ENCODE data around the gene MALL. TPM values are rescaled to one million over a fixed set of nuclear protein-coding genes. Genes with fewer than 3 reads are reported as not detected.

Gene MALL
- total and polyA plus RNA-seq, 9 of the 15 experiments (the other 6 are each of a cell fraction or from before 2014, with no cell fraction given) = 0.24 TPM; not detected in 8

DNA sequence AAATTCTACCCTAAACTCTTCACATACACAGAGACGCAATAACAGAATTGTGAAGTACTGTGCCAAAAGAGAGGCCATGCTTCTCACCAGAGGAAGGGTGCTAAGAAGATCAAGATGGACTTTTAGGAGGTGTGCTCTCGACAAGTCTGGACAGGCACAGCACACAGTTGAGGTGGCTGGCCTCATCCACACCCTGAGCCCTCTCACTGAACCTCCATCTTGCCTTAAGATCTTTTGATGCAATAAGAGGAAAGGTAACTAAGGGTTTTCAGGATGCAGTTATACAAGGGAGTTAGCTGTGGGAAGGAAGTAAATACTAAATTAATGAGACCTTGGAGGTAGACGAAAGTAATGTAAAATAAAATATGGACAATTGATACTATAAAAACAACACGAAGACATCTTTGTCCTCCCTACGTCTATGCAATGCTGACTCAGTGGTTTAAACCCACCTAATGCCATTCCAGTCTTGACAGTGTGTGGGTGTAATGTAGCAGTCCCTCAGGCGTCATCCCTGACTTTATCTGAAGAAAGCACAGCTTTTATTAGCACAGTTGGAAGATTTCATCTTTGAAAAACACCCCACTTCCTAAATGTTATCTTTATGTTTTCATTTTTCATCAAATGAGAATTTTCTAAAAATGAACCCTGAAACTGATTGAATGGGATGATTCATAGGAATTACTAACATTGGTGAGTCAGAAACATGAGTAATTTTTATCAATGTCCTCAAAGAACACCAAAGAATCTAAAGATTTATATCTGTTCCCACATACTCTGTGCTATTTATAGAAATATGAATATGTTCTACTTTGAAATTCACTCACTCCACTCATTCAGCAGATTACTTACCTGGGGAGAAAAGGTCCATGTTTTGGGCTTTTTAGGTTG lies 34.0 kb upstream of the MALL start:
- ChIA-PET POLR2A (no interaction called here), CTCF (ENCODE audit: low intra/inter-chr PET ratio) (no interaction called here)
- Histone ChIP-seq H2AFZ (ENCODE audit: low read depth, low read length) (no peak overlapping the region), H3K27me3 (ENCODE audit: control insufficient read depth in 2 of 2, insufficient read depth in 2 of 2, low read length in 2 of 2) (no peaks in the 10 kb centered on the region), H3K9me1 (ENCODE audit: control insufficient read depth, insufficient read depth, low read length) (no peaks in the 10 kb centered on the region), H3K27ac (ENCODE audit: extremely low read depth, low read depth, low read length) (no peak overlapping the region), H4K20me1 (replicated peaks; ENCODE audit: control insufficient read depth, insufficient read depth, low read length) (no peaks in the 10 kb centered on the region), H3K36me3 (ENCODE audit: control insufficient read depth, insufficient read depth, low read length) (no peaks in the 10 kb centered on the region), H3K4me1 (replicated peaks in 1 of 2; ENCODE audit: control insufficient read depth in 2 of 2, insufficient read depth in 2 of 2, low read length in 2 of 2) (no peaks in the 10 kb centered on the region), H3K9ac (ENCODE audit: insufficient read depth in 1 of 2, low read depth in 2 of 2, low read length in 2 of 2) (no peak overlapping the region), H3K79me2 (ENCODE audit: control insufficient read depth, insufficient read depth, low read length) (no peaks in the 10 kb centered on the region), H3K9me3 (replicated peaks; ENCODE audit: control insufficient read depth, insufficient read depth, low read depth, low read length) (no peaks in the 10 kb centered on the region), H3K4me2 (ENCODE audit: insufficient read depth, low read length) (no peak overlapping the region), H3K4me3 (no peak overlapping the region)
- BruUV-seq (replicated peaks) = no TSS peak
- 0% methylated on average over 6 of the region's 6 CpGs for WGBS (ENCODE audit: insufficient coverage, low coverage, missing lambda C conversion rate)
- DNase-seq (ENCODE audit: extremely low read depth in 1 of 4, low spot score in 3 of 4) = peak in 1 of 4 experiments; percentile 2
- no peak for FAIRE-seq
- TF ChIP-seq FOXA3 (CRISPR knock-in tag; conservative IDR thresholded peaks at IDR 0.05 in 1 of 2, IDR thresholded peaks at IDR 0.05 in 1 of 2) = no peak
- peak; percentile 22; the same call in 1 of the 2 replicates for TF ChIP-seq CBFA2T2 (conservative IDR thresholded peaks at IDR 0.05)
- TF ChIP-seq, protein P1, sequence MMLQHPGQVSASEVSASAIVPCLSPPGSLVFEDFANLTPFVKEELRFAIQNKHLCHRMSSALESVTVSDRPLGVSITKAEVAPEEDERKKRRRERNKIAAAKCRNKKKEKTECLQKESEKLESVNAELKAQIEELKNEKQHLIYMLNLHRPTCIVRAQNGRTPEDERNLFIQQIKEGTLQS (IDR thresholded peaks at IDR 0.05) = peak; percentile 78
- TF ChIP-seq, protein P1 (CRISPR knock-in tag; conservative IDR thresholded peaks at IDR 0.05) = no peak
- TF ChIP-seq C11orf30 (IDR thresholded peaks at IDR 0.05; ENCODE audit: low read depth) = peak; percentile 60; the same call in 1 of the 2 replicates
- peak; percentile 21; the same call in 1 of the 2 replicates for TF ChIP-seq SMARCA4 (IDR thresholded peaks at IDR 0.05)
- peak; percentile 53; the same call in 1 of the 2 replicates for TF ChIP-seq ARID1B (IDR thresholded peaks at IDR 0.05)
- peak; percentile 46; the same call in 1 of the 2 replicates for TF ChIP-seq MAFK (IDR thresholded peaks at IDR 0.05; ENCODE audit: low read length)
- TF ChIP-seq SLC30A9 (CRISPR knock-in tag; IDR thresholded peaks at IDR 0.05) = no peak
- TF ChIP-seq POLR3G (IDR thresholded peaks at IDR 0.05; ENCODE audit: extremely low read depth, insufficient read length, insufficient replicate concordance) = no peak
- TF ChIP-seq ZNF316 (IDR thresholded peaks at IDR 0.05) = peak; percentile 23; the same call in 1 of the 2 replicates
- TF ChIP-seq NBN (IDR thresholded peaks at IDR 0.05; ENCODE audit: low read depth) = no peak
- TF ChIP-seq SRF (CRISPR knock-in tag; IDR thresholded peaks at IDR 0.05) = no peak
- TF ChIP-seq FOSL1 (tag; conservative IDR thresholded peaks at IDR 0.05) = peak; percentile 95
- no peak for TF ChIP-seq PHF8 (IDR thresholded peaks at IDR 0.05; ENCODE audit: borderline replicate concordance, low read length)
- TF ChIP-seq ZNF766 (CRISPR knock-in tag; conservative IDR thresholded peaks at IDR 0.05) = no peak
- TF ChIP-seq CBFA2T3 (IDR thresholded peaks at IDR 0.05) = peak; percentile 47
- TF ChIP-seq EGR1 (conservative IDR thresholded peaks at IDR 0.05) = peak; percentile 53
- TF ChIP-seq, protein P2, sequence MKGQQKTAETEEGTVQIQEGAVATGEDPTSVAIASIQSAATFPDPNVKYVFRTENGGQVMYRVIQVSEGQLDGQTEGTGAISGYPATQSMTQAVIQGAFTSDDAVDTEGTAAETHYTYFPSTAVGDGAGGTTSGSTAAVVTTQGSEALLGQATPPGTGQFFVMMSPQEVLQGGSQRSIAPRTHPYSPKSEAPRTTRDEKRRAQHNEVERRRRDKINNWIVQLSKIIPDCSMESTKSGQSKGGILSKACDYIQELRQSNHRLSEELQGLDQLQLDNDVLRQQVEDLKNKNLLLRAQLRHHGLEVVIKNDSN (CRISPR knock-in tag; IDR thresholded peaks at IDR 0.05) = no peak
- TF ChIP-seq NCOA6 (IDR thresholded peaks at IDR 0.05) = no peak
- TF ChIP-seq JUND (IDR thresholded peaks at IDR 0.05; ENCODE audit: borderline replicate concordance, low read depth, low read length) = 0 out of 2 replicates have a peak, but pooled peaks have one; percentile 17
- TF ChIP-seq JUND (tag; IDR thresholded peaks at IDR 0.05; ENCODE audit: borderline replicate concordance, low read depth, low read length) = no peak
- intact Hi-C loops (cut with micrococcal nuclease) = no loop called here
- in situ Hi-C loops (cut with MboI) = no loop called here
- no peak for ATAC-seq
